Neural cell (in vitro differentiated cells): ENCODE results near the gene CCNL2. TPM values are rescaled to one million over a fixed set of nuclear protein-coding genes. Genes with fewer than 3 reads are reported as not detected.

ENCODE experiments used
- H2AFZ ChIP-seq: fragments of 200-600, 300-800 bp; sonication (generic), shearing (Covaris generic); 2 replicates; pipeline ENCODE4 v1.6.0; 2014; ENCODE audit warnings: low read depth, mild to moderate bottlenecking, antibody characterized with exemption, low read length, moderate library complexity
- H3F3A ChIP-seq: fragments of 200-600 bp; shearing (Covaris generic); 2 replicates; pipeline ENCODE4 v1.6.1; 2016; ENCODE audit warnings: mild to moderate bottlenecking, moderate library complexity, mixed read lengths, antibody characterized with exemption, low read length; ENCODE audit not compliant: insufficient read depth, poor library complexity, severe bottlenecking
- H3K27ac ChIP-seq: fragments of 200-600, 300-800 bp; sonication (generic), shearing (Covaris generic); 2 replicates; pipeline ENCODE4 v1.5.1; 2014; ENCODE audit warnings: mild to moderate bottlenecking, low read length, moderate library complexity
- H3K27me3 ChIP-seq: fragments of 300-800, 200-600 bp; sonication (generic), shearing (Covaris generic); 2 replicates; pipeline ENCODE4 v1.6.0; 2014; ENCODE audit warnings: mild to moderate bottlenecking, low read depth, low read length, moderate library complexity; ENCODE audit not compliant: insufficient read depth
- H3K36me3 ChIP-seq: fragments of 300-800, 200-600 bp; sonication (generic), shearing (Covaris generic); 2 replicates; pipeline ENCODE4 v1.5.1; 2014; ENCODE audit warnings: mild to moderate bottlenecking, antibody characterized with exemption, low read length, moderate library complexity; ENCODE audit not compliant: insufficient read depth
- H3K4me2 ChIP-seq: fragments of 300-800, 200-600 bp; sonication (generic), shearing (Covaris generic); 2 replicates; pipeline ENCODE4 v1.6.0; 2014; ENCODE audit warnings: mild to moderate bottlenecking, low read length
- H3K4me3 ChIP-seq: fragments of 300-800, 200-600 bp; sonication (generic), shearing (Covaris generic); 2 replicates; pipeline ENCODE4 v1.5.1; 2014; ENCODE audit warnings: mild to moderate bottlenecking, low read length, moderate library complexity
- H3K79me2 ChIP-seq: fragments of 200-600 bp; shearing (Covaris generic); replicated peaks from 2 replicates; pipeline ENCODE4 v1.6.0; 2014; ENCODE audit warnings: mild to moderate bottlenecking, low read length, moderate library complexity; ENCODE audit not compliant: insufficient read depth
- H3K9ac ChIP-seq: fragments of 300-800, 200-600 bp; sonication (generic), shearing (Covaris generic); 2 replicates; pipeline ENCODE4 v1.6.1; 2016; ENCODE audit warnings: mild to moderate bottlenecking, low read length, mixed read lengths
- H3K9me2 ChIP-seq: fragments of 200-600 bp; shearing (Covaris generic); 2 replicates; pipeline ENCODE4 v1.6.1; 2016; ENCODE audit warnings: mild to moderate bottlenecking, low read length, mixed read lengths; ENCODE audit not compliant: insufficient read depth
- H3K9me3 ChIP-seq: fragments of 200-600, 300-800 bp; sonication (generic), shearing (Covaris generic); 2 replicates; pipeline ENCODE4 v1.6.1; 2016; ENCODE audit warnings: mild to moderate bottlenecking, mixed run types, low read length, moderate library complexity, mixed read lengths
- H4K20me1 ChIP-seq: fragments of 200-600 bp; shearing (Covaris generic); 2 replicates; pipeline ENCODE4 v1.6.1; 2016; ENCODE audit warnings: mild to moderate bottlenecking, mixed run types; ENCODE audit not compliant: insufficient read depth
- CTCF ChIP-seq: fragments of 450-650 bp; IDR thresholded peaks from 2 replicates; pipeline ENCODE4 v1.5.1; 2014; ENCODE audit warnings: antibody characterized with exemption, mild to moderate bottlenecking, moderate library complexity; ENCODE audit not compliant: poor library complexity, severe bottlenecking
- EP300 ChIP-seq: fragments of 450-650 bp; conservative IDR thresholded peaks from 2 replicates; pipeline ENCODE4 v1.6.1; 2014; ENCODE audit warnings: antibody characterized with exemption, mild to moderate bottlenecking, moderate library complexity; ENCODE audit not compliant: poor library complexity, severe bottlenecking
- EZH2 ChIP-seq: fragments of 200-600, 300-800 bp; shearing (Covaris generic), sonication (generic); IDR thresholded peaks from 2 replicates; pipeline ENCODE4 v1.6.1; 2014; ENCODE audit warnings: antibody characterized with exemption, low read length, borderline replicate concordance, mild to moderate bottlenecking; ENCODE audit not compliant: insufficient read depth, poor library complexity, severe bottlenecking
- MXI1 ChIP-seq: fragments of 450-650 bp; conservative IDR thresholded peaks from 2 replicates; pipeline ENCODE4 v1.6.1; 2014; ENCODE audit warnings: antibody characterized with exemption, mild to moderate bottlenecking; ENCODE audit not compliant: poor library complexity, severe bottlenecking
- POLR2AphosphoS5 ChIP-seq: IDR thresholded peaks from 2 replicates; pipeline ENCODE4 v1.6.1; 2012
- RAD21 ChIP-seq: fragments of 450-650 bp; conservative IDR thresholded peaks from 2 replicates; pipeline ENCODE4 v1.6.1; 2014; ENCODE audit warnings: antibody characterized with exemption, mild to moderate bottlenecking, moderate library complexity
- REST ChIP-seq: IDR thresholded peaks from 2 replicates; pipeline ENCODE4 v1.6.1; 2012; ENCODE audit warnings: borderline replicate concordance
- SMC3 ChIP-seq: fragments of 450-650 bp; conservative IDR thresholded peaks from 2 replicates; pipeline ENCODE4 v1.6.1; 2014; ENCODE audit warnings: antibody characterized with exemption, mild to moderate bottlenecking, moderate library complexity; ENCODE audit not compliant: poor library complexity
- TAF1 ChIP-seq: IDR thresholded peaks from 2 replicates; pipeline ENCODE4 v1.6.1; 2012; ENCODE audit warnings: low read depth
- polyA plus RNA-seq: library from polyadenylated mRNA; depleted of rRNA; stranded (reverse); fragments of >200 nt; gene quantifications from 2 replicates; pipeline ENCODE4 v1.2.3, GENCODE V29; 2014

CCNL2 gene
- polyA plus RNA-seq, 1 donor from 2014 or later = 696 TPM

GRCh38 chr1:1431845-1432273 lies 32.7 kb upstream of the CCNL2 start:
- no peak overlapping the region for H2AFZ ChIP-seq
- H3F3A ChIP-seq = no peaks in the 10 kb centered on the region
- no peaks in the 10 kb centered on the region for H3K36me3 ChIP-seq
- H3K9me3 ChIP-seq = no peaks in the 10 kb centered on the region
- H3K27me3 ChIP-seq = peaks cover 12% of the 10 kb centered on the region
- H4K20me1 ChIP-seq = no peaks in the 10 kb centered on the region
- H3K9ac ChIP-seq = no peak overlapping the region
- H3K4me2 ChIP-seq = no peak overlapping the region
- H3K79me2 ChIP-seq = no peaks in the 10 kb centered on the region
- TF ChIP-seq SMC3 = no peak
- no peak for TF ChIP-seq MXI1
- no peak for TF ChIP-seq POLR2AphosphoS5
- TF ChIP-seq CTCF = no peak
- TF ChIP-seq REST = no peak
- TF ChIP-seq RAD21 = no peak
- TF ChIP-seq EZH2 = no peak
- no peak for TF ChIP-seq TAF1
- no peak for TF ChIP-seq EP300
- no peak overlapping the region for H3K4me3 ChIP-seq
- H3K27ac ChIP-seq = no peak overlapping the region
- no peaks in the 10 kb centered on the region for H3K9me2 ChIP-seq

GRCh38 chr1:1430992-1431844 lies 32.1 kb upstream of the CCNL2 start:
- TF ChIP-seq MXI1 (no peak), EP300 (no peak), POLR2AphosphoS5 (no peak), TAF1 (no peak), SMC3 (no peak), EZH2 (no peak), CTCF (no peak)
- Histone ChIP-seq H3K27ac (no peak overlapping the region), H3K4me3 (no peak overlapping the region), H3K27me3 (peaks cover 7% of the 10 kb centered on the region), H3K79me2 (no peaks in the 10 kb centered on the region), H3K9ac (no peak overlapping the region), H3K36me3 (no peaks in the 10 kb centered on the region), H3K4me2 (no peak overlapping the region), H3K9me2 (no peaks in the 10 kb centered on the region), H3K9me3 (no peaks in the 10 kb centered on the region), H2AFZ (no peak overlapping the region), H3F3A (no peaks in the 10 kb centered on the region), H4K20me1 (no peaks in the 10 kb centered on the region)
